OCI-LY7 (cell line): ENCODE data around the gene CA11.

Experiments used
- EZH2phosphoT487 ChIP-seq: fragments of 200-600 bp; sonication (generic); IDR thresholded peaks from 2 replicates; pipeline ENCODE4 v1.6.1; 2018; ENCODE audit warnings: low read depth, borderline replicate concordance, mild to moderate bottlenecking, mixed run types, antibody characterized with exemption, low read length, moderate library complexity, mixed read lengths
- TF ChIP-seq, protein P1 (sequence below): fragments of 200-600 bp; sonication (generic); conservative IDR thresholded peaks from 2 replicates; pipeline ENCODE4 v1.5.1; 2014; ENCODE audit warnings: mild to moderate bottlenecking, antibody characterized with exemption, low read length, moderate library complexity, mixed read lengths

DNA sequence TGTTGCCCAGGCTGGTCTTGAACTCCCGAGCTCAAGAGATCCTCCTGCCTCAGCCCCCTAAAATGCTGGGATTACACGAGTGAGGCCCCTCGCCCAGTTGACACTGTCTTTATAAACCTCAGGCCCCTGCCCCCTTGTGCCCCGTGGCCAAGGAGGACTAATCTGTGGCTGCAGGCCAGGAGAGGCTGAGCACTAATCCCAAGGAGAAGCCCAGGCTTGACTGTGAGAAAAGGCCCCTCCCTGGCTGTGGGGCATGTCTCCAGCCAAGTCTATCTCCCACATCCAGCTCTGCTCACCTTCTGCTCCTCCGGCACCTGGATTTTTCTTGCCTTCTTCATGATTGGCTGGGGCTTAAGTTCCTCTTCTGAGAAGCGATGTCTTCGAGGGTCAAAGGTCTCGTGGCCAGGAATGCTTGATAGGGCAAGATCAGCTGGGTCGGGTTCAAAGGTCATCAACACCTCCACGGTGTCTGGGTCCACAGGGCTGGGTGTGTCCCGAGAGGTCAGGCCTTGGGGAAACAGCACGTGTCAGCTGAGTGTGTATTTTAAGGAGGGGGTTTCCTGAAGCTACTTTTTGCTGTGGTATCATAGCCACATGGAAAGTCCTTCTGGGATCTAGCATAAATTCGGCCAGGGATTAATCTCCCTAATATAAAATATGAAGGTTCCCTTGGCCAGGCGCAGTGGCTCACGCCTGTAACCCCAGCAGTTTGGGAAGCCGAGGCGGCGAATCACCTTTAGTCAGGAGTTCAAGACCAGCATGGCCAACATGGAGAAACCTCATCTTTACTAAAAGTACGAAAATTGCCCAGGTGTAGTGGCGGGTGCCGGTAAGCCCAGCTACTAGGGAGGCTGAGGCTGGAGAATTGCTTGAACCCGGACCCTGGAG, 12.6 kb downstream of the CA11 start:
- TF ChIP-seq, protein P1, sequence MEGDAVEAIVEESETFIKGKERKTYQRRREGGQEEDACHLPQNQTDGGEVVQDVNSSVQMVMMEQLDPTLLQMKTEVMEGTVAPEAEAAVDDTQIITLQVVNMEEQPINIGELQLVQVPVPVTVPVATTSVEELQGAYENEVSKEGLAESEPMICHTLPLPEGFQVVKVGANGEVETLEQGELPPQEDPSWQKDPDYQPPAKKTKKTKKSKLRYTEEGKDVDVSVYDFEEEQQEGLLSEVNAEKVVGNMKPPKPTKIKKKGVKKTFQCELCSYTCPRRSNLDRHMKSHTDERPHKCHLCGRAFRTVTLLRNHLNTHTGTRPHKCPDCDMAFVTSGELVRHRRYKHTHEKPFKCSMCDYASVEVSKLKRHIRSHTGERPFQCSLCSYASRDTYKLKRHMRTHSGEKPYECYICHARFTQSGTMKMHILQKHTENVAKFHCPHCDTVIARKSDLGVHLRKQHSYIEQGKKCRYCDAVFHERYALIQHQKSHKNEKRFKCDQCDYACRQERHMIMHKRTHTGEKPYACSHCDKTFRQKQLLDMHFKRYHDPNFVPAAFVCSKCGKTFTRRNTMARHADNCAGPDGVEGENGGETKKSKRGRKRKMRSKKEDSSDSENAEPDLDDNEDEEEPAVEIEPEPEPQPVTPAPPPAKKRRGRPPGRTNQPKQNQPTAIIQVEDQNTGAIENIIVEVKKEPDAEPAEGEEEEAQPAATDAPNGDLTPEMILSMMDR: no peak
- no peak for TF ChIP-seq EZH2phosphoT487
